ENCODE results near the gene CCDC83.

Gene CCDC83

DNA sequence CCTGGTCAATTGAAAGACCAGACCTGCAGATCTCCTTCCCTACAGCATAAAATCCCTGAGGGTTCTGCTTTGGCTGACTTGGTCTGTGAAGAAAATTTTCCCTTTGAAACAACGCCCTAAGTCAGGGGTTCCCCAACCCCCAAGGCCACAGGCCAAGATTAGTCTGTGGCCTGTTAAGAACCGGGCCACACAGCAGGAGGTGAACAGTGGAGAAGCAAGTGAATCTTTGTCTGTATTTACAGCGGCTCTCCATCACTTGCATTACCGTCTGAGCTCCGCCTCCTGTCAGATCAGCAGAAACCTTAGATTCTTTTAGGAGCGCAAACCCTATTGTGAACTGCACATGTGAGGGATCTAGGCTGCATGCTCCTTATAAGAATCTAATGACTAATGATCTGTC, 38.2 kb downstream of the CCDC83 start:
- TF ChIP-seq GATA3 (IDR thresholded peaks at IDR 0.05; ENCODE audit: low read depth, low read length) (no peak), GATA2 (IDR thresholded peaks at IDR 0.05; ENCODE audit: low read depth, low read length) (no peak)

DNA sequence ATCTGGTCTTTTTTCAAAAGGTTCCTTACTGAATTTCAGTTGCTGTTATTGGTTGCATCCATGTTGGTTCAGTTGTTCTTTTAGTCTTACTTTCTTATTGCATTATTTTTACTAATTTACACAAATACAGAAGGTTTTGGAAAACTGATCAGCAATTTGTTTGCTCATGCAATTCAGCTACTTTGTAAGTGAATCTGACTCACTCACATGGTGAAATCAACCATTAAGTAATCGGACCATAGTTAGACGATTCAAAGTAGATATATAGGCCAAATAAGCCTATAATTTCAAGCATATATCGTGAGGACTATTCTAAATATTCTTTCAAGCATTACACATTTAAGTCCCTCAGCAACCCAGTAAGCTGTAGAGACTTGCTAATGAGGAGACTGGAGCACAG, 41.7 kb downstream of the CCDC83 start:
- TF ChIP-seq GATA2 (IDR thresholded peaks at IDR 0.05; ENCODE audit: low read depth, low read length) (no peak), GATA3 (IDR thresholded peaks at IDR 0.05; ENCODE audit: low read depth, low read length) (no peak)

DNA sequence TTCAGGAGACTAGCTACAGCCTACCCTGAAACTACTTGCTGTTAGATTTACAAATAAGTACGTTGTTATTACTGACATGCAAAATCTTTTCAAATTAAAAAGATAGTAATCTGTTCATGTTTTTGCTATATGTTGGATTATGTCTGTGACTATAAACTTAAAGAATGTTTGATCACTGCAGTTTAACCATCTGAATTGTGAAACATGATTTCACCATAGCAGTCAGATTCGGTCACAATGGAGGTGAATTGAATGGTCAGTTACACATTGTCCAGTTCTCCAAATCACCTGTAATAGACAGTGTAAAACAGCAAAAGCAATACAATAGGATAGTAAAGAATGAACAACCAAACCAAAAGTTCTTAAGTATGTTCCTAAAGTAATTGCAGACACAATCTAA, 43.3 kb downstream of the CCDC83 start:
- TF ChIP-seq GATA2 (IDR thresholded peaks at IDR 0.05; ENCODE audit: low read depth, low read length) (no peak), GATA3 (IDR thresholded peaks at IDR 0.05; ENCODE audit: low read depth, low read length) (no peak)

DNA sequence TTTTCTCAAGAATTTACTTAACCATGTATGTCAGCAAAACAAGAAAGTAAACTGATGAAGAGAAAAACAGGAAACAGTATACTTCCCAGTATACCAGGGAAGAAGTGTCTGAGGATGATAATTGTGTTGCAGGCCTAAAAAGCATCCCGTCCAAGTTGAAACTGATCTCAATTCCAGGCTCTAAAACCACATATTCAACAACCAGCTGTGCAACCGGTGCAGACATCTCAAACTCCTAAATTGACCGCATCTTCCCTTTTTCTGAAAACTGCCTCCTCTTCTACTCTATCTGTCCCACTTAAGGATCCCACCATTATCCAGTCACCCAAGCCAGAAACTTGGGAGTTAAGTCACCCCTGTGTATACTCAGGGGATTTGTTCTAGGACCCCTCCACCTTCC, 47.2 kb downstream of the CCDC83 start:
- no peak for TF ChIP-seq GATA3 (IDR thresholded peaks at IDR 0.05; ENCODE audit: low read depth, low read length)

DNA sequence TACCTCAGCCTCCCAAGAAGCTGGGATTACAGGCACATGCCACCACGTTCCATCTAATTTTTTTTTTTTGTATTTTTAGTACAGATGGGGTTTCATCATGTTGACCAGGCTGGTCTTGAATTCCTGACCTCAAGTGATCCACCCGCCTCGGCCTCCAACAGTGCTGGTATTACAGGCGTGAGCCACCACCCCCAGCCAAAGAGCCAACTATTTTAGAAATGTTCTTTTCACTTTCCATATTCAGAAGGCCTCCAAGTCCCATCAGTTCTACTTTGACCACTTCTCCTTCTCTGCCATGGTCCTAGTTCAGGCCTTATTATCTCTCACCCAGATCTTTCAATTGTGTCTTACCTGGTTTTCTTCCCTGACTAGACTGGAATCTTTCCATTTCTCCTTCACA, 48.2 kb downstream of the CCDC83 start:
- TF ChIP-seq GATA3 (IDR thresholded peaks at IDR 0.05; ENCODE audit: low read depth, low read length) (no peak), GATA2 (IDR thresholded peaks at IDR 0.05; ENCODE audit: low read depth, low read length) (no peak)

DNA sequence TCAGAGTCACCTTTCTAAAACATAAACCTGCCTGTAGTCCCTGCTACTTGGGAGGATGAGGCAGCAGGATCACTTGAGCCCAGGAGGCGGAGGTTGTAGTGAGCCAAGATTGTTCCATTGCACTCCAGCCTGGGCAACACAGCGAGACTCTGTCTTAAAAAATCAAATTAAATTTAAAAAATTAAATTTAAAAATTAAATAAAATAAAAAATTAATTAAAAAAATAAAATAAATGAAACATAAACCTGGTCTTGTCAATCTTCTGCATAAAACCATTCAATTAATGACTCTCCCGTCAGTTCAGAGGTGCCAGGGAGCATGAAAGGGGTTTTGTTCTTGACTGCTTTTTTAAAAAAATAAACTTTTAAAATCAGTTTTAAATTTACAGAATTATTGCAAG, 48.6 kb downstream of the CCDC83 start:
- TF ChIP-seq GATA3 (IDR thresholded peaks at IDR 0.05; ENCODE audit: low read depth, low read length) = no peak
- no peak for TF ChIP-seq GATA2 (IDR thresholded peaks at IDR 0.05; ENCODE audit: low read depth, low read length)

DNA sequence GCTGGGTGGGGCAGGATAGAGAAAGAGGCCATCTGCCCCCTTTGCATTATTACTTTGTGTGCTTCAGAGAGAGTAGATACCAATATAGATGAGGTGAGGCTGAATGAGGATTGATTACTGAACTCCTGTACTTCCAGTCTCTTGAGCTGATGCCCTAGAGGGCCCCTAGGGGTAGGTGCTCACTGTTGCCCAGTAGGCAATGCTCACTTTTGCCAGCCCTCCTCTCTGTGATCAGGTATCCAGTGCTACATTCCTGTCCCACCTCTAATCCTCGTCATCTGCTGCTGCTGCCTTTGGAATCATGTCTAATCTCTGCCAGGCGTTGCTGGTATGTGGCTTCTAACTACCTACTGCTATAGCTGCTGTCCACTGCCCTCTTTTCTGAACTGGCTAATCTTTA, 57.2 kb downstream of the CCDC83 start:
- no peak for TF ChIP-seq GATA2 (IDR thresholded peaks at IDR 0.05; ENCODE audit: low read depth, low read length)
- no peak for TF ChIP-seq GATA3 (IDR thresholded peaks at IDR 0.05; ENCODE audit: low read depth, low read length)

DNA sequence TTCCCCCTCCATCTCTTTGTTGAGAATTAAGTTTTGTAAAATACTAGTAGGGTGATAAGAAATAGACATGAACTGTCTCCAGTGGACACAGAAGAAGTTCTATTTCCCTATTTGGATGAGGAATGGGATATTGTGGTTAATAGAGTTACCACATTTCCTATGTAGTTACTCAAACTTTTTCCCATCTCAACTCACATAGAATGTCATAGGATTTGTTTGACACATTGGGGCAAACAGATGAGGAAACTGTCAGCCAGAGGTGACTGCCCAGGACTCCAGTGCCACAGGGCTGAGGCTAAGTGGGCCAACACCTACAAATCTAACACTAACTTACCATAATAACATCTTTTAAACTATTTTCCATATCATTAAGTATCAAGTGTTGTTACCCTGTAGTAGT, 58.3 kb downstream of the CCDC83 start:
- no peak for TF ChIP-seq GATA3 (IDR thresholded peaks at IDR 0.05; ENCODE audit: low read depth, low read length)
- TF ChIP-seq GATA2 (IDR thresholded peaks at IDR 0.05; ENCODE audit: low read depth, low read length) = no peak

DNA sequence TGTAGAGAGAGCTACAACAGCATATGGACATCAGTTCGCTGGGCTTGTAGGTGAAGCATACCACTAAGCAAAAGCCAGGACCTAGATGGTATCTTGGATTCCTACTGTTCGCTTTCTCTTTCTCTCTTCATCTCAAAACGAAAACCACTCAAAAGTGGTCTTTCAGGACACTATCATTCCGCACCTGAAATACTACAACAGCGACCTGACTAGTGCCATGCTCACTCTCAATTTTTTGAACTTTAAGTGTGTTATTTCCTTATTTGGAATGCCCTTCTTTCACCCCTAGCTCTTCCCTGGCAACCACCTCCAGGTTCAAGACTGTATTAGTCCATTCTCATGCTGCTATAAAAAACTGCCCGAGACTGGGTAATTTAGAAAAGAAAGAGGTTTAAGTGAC, 59.2 kb downstream of the CCDC83 start:
- TF ChIP-seq GATA2 (IDR thresholded peaks at IDR 0.05; ENCODE audit: low read depth, low read length) (no peak), GATA3 (IDR thresholded peaks at IDR 0.05; ENCODE audit: low read depth, low read length) (no peak)

DNA sequence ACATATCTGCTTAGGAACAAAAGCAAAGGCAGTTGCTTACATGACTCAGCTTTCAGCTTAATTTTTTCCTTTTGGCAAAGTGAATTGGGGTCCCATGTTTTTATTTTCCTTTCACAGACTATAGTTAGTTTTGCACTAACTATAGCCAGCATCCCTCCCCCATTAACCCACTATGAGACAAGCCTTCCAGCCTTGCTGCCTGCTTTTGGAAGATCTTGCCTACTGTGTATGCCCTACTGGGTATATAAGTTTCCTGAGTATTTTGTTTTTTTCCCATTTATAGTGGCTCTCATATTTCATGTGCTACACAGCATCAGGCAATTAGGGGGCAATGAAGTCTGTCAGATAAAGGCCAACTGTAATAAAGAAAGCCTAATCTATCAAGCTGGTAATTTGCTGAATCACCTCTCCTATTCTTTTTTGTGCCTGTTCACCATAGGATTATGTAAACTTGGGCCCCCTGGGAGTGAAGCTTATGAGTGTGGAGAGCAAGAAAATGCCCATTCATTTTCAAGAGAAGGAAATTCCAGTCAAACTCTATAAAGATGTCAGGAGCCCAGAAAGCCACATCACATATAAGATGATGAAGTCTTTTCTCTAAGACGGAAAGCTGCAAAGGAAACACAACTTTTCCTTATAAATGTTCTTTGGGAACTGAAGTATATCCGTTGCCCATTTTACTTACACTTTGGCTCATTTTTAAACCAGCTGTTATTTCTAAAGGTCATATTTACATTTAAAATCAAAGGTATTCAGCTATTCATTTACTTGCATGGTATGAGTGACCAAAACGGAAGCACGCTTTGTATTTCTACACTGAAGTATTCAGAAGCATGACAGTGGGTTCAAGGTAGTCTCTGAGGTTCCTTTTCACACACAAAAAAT, 64.0 kb downstream of the CCDC83 start:
- TF ChIP-seq GATA3 (IDR thresholded peaks at IDR 0.05; ENCODE audit: low read depth, low read length) = no peak
- no peak for TF ChIP-seq GATA2 (IDR thresholded peaks at IDR 0.05; ENCODE audit: low read depth, low read length)

DNA sequence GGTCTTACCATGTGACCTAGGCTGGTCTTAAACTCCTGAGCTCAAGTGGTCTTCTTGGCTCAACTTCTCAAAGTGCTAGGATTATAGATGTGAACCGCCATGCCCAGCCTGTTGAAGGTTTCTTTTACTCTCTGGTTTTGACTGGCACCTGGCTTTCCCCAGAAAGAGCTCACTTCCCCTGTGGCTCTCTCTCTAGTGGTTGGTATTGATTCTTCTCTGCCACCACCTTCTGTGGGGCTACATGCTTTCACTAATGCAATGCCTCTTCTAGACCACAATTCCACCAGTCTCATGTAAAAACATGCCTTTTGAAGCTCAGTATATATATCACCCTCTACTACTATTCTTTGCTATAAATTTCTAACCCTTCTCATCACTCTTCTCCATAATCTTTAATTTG, 67.2 kb downstream of the CCDC83 start:
- no peak for TF ChIP-seq GATA3 (IDR thresholded peaks at IDR 0.05; ENCODE audit: low read depth, low read length)
- no peak for TF ChIP-seq GATA2 (IDR thresholded peaks at IDR 0.05; ENCODE audit: low read depth, low read length)

DNA sequence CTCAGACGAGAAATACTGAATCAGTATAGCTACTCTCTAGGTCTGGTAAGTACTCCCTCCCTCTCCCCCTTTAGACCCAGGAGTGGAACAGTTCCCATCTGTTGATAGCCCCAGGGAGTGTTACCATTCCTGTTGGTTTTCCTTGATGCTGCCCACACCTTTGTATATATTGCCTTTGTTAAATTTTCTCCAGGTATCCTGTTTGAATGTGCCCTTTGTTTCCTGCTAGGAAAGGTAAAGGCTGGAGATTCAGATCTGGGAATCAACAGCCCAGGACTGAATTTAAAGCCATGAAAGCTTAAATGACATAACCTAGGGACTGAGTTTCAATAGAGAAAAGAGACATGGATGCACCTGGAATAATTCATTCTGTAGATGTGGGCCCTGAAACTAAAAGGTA, 68.3 kb downstream of the CCDC83 start:
- TF ChIP-seq GATA2 (IDR thresholded peaks at IDR 0.05; ENCODE audit: low read depth, low read length) (no peak), GATA3 (IDR thresholded peaks at IDR 0.05; ENCODE audit: low read depth, low read length) (no peak)

DNA sequence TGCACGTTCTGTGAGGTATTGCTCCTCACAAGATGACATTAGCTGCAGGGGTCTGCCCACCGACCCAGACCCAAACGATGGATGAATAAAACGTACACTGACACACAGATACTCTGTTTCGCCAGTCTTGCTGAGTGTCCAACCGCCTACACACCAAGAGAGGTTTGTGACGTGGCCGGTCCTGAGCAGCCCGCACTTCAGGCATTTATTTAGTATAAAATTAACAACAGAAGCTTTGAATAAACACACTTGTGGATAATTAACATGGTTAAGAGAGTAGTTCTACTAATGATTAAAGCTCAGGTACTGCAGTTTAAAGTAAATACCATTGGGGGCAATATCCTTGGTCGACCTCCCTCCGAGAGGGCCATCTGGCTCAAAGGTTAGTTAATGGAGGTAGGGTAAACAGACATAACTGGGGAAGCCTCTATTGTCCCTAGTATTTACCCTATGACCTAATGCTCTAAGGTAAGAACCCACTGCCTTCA, 75.7 kb downstream of the CCDC83 start:
- TF ChIP-seq GATA3 (IDR thresholded peaks at IDR 0.05; ENCODE audit: low read depth, low read length) (no peak), GATA2 (IDR thresholded peaks at IDR 0.05; ENCODE audit: low read depth, low read length) (no peak)

DNA sequence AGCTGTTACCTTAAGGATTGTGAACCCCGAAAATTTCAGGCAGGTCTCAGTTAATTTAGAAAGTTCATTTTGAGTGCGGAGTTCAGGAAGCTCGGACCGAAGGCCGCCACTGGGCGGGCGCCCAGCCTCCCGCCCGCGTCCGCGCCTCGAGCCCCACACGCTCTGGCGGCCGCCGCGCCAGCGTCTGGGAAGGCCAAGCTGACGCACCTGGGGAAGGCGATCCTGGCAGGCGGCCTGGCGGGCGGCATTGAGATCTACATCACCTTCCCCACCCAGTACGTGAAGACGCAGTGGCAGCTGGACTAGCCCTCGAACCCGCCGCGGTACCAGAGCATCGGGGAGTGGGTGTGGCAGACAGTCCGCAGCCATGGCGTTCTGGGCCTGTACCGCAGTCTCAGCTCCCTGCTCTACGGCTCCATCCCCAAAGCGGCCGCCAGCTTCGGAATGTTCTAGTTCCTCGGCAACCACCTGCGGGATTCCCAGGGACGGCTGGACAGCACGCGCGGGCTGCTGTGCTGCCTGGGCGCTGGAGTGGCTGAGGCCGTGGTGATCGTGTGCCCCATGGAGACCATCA, 79.5 kb downstream of the CCDC83 start:
- no peak for TF ChIP-seq GATA2 (IDR thresholded peaks at IDR 0.05; ENCODE audit: low read depth, low read length)
- TF ChIP-seq GATA3 (IDR thresholded peaks at IDR 0.05; ENCODE audit: low read depth, low read length) = no peak

DNA sequence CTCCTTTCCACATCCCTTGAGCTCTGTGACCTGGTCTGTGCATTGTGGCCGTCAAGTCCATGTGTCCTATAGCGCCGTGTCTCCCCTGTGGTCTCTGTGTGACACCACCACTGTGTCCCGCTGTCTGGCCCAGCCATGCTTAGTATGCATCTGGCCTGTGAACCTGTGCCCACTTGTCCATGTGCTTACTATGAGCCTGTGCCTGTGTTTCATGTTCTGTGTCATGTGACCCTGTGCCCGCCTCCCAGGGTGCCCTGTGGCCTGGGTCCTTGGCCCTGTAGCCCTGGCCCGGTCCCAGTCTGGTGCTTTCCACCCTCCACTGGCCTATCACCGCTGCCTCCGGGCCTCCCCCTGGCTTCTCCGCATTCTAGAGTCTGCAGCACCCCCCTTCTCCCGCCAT, 80.6 kb downstream of the CCDC83 start:
- TF ChIP-seq GATA2 (IDR thresholded peaks at IDR 0.05; ENCODE audit: low read depth, low read length) (no peak), GATA3 (IDR thresholded peaks at IDR 0.05; ENCODE audit: low read depth, low read length) (no peak)
